ENCODE data around the gene TRPM5. TPM values are rescaled to one million over a fixed set of nuclear protein-coding genes. Genes with fewer than 3 reads are reported as not detected.

Gene TRPM5
- total RNA-seq, 1 donor from 2014 or later: not detected

- no peak for DNase-seq (ENCODE audit: low read depth in 2 of 2)
Measured at GRCh38 chr11:2421226-2421994, 22.9 kb downstream of the TRPM5 start.

GRCh38 chr11:2420502-2421225, 23.6 kb downstream of the TRPM5 start:
- peak; percentile 68 to 81 for DNase-seq (ENCODE audit: low read depth in 2 of 2)

- DNase-seq (ENCODE audit: low read depth in 2 of 2): peak; percentile 80 to 88
Measured at GRCh38 chr11:2419638-2420501, 24.4 kb downstream of the TRPM5 start.

- DNase-seq (ENCODE audit: low read depth in 2 of 2): no peak
Measured at GRCh38 chr11:2418693-2419360, 25.5 kb downstream of the TRPM5 start.

- DNase-seq (ENCODE audit: low read depth in 2 of 2): no peak
Measured at GRCh38 chr11:2417856-2418692, 26.2 kb downstream of the TRPM5 start.

GRCh38 chr11:2416765-2417164, 27.5 kb downstream of the TRPM5 start:
- no peak for DNase-seq (ENCODE audit: low read depth in 2 of 2)

- no peak for DNase-seq (ENCODE audit: low read depth in 2 of 2)
Measured at GRCh38 chr11:2415601-2416380, 28.5 kb downstream of the TRPM5 start.

- no peak for DNase-seq (ENCODE audit: low read depth in 2 of 2)
Measured at GRCh38 chr11:2415171-2415570, 29.1 kb downstream of the TRPM5 start.

GRCh38 chr11:2414616-2415015, 29.7 kb downstream of the TRPM5 start:
- no peak for DNase-seq (ENCODE audit: low read depth in 2 of 2)

GRCh38 chr11:2413742-2414579, 30.4 kb downstream of the TRPM5 start:
- DNase-seq (ENCODE audit: low read depth in 2 of 2): no peak

GRCh38 chr11:2412323-2412722, 32.0 kb downstream of the TRPM5 start:
- no peak for DNase-seq (ENCODE audit: low read depth in 2 of 2)

- DNase-seq (ENCODE audit: low read depth in 2 of 2): no peak
Measured at GRCh38 chr11:2411446-2412305, 32.6 kb downstream of the TRPM5 start.

- no peak for DNase-seq (ENCODE audit: low read depth in 2 of 2)
Measured at GRCh38 chr11:2410616-2411015, 33.7 kb downstream of the TRPM5 start.

GRCh38 chr11:2409611-2410468, 34.5 kb downstream of the TRPM5 start:
- DNase-seq (ENCODE audit: low read depth in 2 of 2): no peak

- DNase-seq (ENCODE audit: low read depth in 2 of 2): no peak
Measured at GRCh38 chr11:2409126-2409525, 35.2 kb downstream of the TRPM5 start.

- DNase-seq (ENCODE audit: low read depth in 2 of 2): no peak
Measured at GRCh38 chr11:2408671-2409070, 35.6 kb downstream of the TRPM5 start.

- no peak for DNase-seq (ENCODE audit: low read depth in 2 of 2)
Measured at GRCh38 chr11:2406878-2407410, 37.4 kb downstream of the TRPM5 start.
